NT2/D1 (cell line): ENCODE measurements around the gene ARHGAP25.

Experiments
- SUZ12 ChIP-seq: IDR thresholded peaks from 2 replicates; pipeline ENCODE4 v1.6.1; 2011; ENCODE audit not compliant: insufficient read length, insufficient read depth; ENCODE audit errors: extremely low read depth
- YY1 ChIP-seq: IDR thresholded peaks from 2 replicates; pipeline ENCODE4 v1.6.1; 2011; ENCODE audit not compliant: insufficient read length, insufficient read depth
- ZNF274 ChIP-seq: IDR thresholded peaks from 2 replicates; pipeline ENCODE4 v1.6.1; 2011; ENCODE audit warnings: mild to moderate bottlenecking, low read depth, low read length

GRCh38 chr2:68800517-68800916 lies 65.9 kb downstream of the ARHGAP25 start:
- TF ChIP-seq YY1 = no peak
- no peak for TF ChIP-seq ZNF274
- TF ChIP-seq SUZ12 = no peak
